Nephron progenitor cell (in vitro differentiated cells): ENCODE results near the gene RRAS.

Experiments used
- DNase-seq: peaks from one replicate; pipeline ENCODE4 v3.0.0; 2021
- H3K27ac Mint-ChIP-seq: 2 replicates; pipeline ENCODE4 v1.8.0; 2021; ENCODE audit warnings: mild to moderate bottlenecking, moderate library complexity, mixed read lengths
- H3K27me3 Mint-ChIP-seq: 2 replicates; pipeline ENCODE4 v1.8.0; 2021; ENCODE audit warnings: mild to moderate bottlenecking, low read depth, mixed read lengths; ENCODE audit not compliant: poor library complexity
- H3K36me3 Mint-ChIP-seq: 2 replicates; pipeline ENCODE4 v1.8.0; 2021; ENCODE audit warnings: low read depth, mixed read lengths
- H3K4me1 Mint-ChIP-seq: 2 replicates; pipeline ENCODE4 v1.8.0; 2021; ENCODE audit warnings: mixed read lengths
- H3K4me3 Mint-ChIP-seq: 2 replicates; pipeline ENCODE4 v1.8.0; 2021; ENCODE audit warnings: mild to moderate bottlenecking, moderate library complexity, mixed read lengths
- H3K9me3 Mint-ChIP-seq: 2 replicates; pipeline ENCODE4 v1.8.0; 2021; ENCODE audit warnings: mild to moderate bottlenecking, moderate library complexity, mixed read lengths
- TF ChIP-seq, protein P1 (sequence below): fragments of 200-600 bp; sonication (generic); IDR thresholded peaks from 2 replicates; pipeline ENCODE4 v1.5.0; 2021; ENCODE audit warnings: antibody characterized with exemption

Gene RRAS

DNA sequence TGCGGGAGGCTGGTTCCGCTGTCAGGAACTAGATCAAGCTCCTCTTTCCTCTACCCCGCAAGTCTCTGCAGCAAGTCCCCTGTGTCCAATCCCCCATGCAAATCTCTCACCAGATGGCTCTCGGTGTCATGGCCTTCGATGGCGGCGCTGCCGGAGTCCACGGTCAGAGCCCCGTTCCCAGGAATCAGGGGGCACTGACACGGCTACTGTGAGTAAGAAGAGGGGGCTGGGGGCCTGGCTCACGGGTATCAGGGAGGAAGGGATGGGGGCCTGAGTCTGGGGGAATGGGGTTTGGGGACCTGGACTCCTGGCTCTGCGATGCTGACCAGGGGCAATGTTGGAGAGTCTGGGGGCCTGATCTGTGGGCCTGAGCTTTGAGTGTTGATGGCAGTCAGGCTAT is 6.1 kb upstream of the RRAS start:
- TF ChIP-seq, protein P1, sequence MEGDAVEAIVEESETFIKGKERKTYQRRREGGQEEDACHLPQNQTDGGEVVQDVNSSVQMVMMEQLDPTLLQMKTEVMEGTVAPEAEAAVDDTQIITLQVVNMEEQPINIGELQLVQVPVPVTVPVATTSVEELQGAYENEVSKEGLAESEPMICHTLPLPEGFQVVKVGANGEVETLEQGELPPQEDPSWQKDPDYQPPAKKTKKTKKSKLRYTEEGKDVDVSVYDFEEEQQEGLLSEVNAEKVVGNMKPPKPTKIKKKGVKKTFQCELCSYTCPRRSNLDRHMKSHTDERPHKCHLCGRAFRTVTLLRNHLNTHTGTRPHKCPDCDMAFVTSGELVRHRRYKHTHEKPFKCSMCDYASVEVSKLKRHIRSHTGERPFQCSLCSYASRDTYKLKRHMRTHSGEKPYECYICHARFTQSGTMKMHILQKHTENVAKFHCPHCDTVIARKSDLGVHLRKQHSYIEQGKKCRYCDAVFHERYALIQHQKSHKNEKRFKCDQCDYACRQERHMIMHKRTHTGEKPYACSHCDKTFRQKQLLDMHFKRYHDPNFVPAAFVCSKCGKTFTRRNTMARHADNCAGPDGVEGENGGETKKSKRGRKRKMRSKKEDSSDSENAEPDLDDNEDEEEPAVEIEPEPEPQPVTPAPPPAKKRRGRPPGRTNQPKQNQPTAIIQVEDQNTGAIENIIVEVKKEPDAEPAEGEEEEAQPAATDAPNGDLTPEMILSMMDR: no peak
- H3K4me1 Mint-ChIP-seq: peaks cover 54% of the 10 kb centered on the region
- H3K4me3 Mint-ChIP-seq: no peak overlapping the region
- no peak for DNase-seq
- peaks cover 37% of the 10 kb centered on the region for H3K36me3 Mint-ChIP-seq
- no peaks in the 10 kb centered on the region for H3K27me3 Mint-ChIP-seq
- peak overlapping the region; percentile 68 for H3K27ac Mint-ChIP-seq
- H3K9me3 Mint-ChIP-seq: no peaks in the 10 kb centered on the region

GRCh38 chr19:49645592-49645991 is 5.6 kb upstream of the RRAS start:
- TF ChIP-seq, protein P1: no peak
- H3K9me3 Mint-ChIP-seq: no peaks in the 10 kb centered on the region
- DNase-seq: no peak
- H3K27ac Mint-ChIP-seq: peak overlapping the region; percentile 45
- no peak overlapping the region for H3K4me3 Mint-ChIP-seq
- H3K27me3 Mint-ChIP-seq: no peaks in the 10 kb centered on the region
- peaks cover 35% of the 10 kb centered on the region for H3K36me3 Mint-ChIP-seq
- H3K4me1 Mint-ChIP-seq: peaks cover 58% of the 10 kb centered on the region

DNA sequence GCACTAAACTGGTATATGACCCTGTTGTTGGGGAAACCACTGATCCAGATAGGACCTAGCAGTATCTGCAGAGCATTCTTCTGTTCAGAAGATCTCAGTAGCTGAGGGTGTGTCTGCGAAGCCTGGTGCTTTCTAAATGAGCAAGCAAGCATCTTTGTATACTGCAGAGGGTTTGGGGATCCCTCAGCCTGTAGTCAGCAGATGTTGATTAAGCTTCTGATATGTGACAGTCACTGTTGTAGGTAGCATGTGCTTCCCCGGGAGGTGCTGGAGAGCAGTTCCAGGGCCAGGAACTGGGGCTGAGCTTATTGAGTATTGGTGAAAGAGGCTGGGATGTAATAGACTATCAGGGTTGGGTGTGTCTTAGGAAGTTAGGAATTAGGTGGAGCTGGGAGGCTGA is 3.5 kb upstream of the RRAS start:
- Mint-ChIP-seq H3K27me3 (no peaks in the 10 kb centered on the region), H3K9me3 (no peaks in the 10 kb centered on the region), H3K4me1 (peaks cover 73% of the 10 kb centered on the region), H3K27ac (peak overlapping the region; percentile 62), H3K36me3 (peaks cover 21% of the 10 kb centered on the region), H3K4me3 (peak overlapping the region; percentile 99)
- no peak for DNase-seq
- TF ChIP-seq, protein P1: no peak

DNA sequence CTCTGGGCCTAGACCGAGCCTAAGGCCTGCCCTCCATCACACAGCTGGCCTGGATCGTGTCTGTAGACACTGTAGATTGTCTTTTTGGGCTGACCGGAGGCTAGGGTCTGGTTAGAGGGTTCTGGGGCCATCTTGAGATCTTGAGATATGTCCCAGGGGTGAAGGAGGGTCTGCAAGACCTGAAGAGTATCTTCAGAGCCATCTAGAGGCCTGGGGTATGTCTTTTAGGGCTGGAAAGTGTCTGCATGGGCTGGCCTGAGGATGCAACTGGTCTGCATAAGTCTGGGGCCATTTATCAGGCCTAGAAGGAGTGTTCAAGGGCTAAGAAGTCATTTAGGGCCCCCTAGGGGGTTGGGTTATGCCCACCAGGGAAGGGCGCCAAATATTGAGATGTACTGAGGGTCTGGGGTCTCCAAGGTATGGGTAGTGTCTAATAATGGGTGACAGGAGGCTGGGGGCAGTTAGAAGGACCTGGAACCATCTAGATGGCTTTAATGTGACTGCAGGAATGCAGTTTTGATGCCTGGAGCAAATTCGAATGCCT is 2.6 kb upstream of the RRAS start:
- no peak for DNase-seq
- Mint-ChIP-seq H3K27me3 (no peaks in the 10 kb centered on the region), H3K9me3 (no peaks in the 10 kb centered on the region), H3K4me3 (peak overlapping the region; percentile 99), H3K36me3 (peaks cover 21% of the 10 kb centered on the region), H3K4me1 (peaks cover 82% of the 10 kb centered on the region), H3K27ac (peak overlapping the region; percentile 95)
- TF ChIP-seq, protein P1: no peak

DNA sequence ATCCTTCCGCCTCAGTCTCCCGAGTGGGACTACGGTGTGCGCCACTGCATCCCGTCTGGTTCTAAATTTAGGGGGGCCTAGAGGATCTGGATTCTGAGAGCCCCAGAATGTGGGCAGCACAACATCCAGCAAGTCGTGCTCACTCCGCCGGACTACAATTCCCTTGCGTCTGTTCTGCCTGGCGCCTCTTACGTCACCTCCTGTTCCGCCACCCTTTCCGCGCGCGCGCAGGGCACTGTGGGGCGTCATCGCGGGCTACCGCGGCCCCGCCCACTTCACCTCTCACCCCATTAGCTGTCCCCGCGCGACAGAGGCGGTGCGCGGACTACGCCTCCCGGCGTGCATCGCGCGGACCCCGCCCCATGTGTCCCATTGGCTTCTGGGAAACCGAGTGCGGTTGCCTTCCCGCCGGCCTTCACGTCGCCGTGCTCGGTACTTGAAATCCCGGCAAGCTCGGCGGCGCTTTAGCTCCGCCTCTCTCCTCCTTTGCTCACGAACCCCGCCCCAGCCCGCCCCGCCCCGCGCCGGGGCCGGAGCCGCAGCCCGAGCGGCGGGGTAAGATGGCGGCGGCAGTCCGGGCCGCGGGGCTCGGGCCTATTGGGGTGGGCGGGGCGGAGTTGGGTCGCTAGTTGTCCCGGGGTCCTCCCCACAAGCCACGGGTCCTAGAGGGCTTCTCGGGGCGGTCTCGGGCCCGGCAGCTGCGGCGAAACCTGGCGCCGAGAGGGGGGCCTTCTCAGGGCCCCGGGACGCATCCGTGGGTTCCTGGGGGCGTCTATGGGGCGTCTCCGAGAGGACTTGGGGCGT is 1.9 kb upstream of the RRAS start, which contains the start of gene SCAF1:
TSS of gene SCAF1 (plus strand) at position 522 of the 804 bp plus-strand sequence. CDS start 2,818 bp downstream, outside the sequence.
- Mint-ChIP-seq H3K4me3 (peak within 1 kb of the TSS; percentile 99), H3K27ac (peak within 1 kb of the TSS; percentile 100), H3K36me3 (peaks cover 15% of the 10 kb centered on the region), H3K9me3 (no peaks in the 10 kb centered on the region), H3K4me1 (peaks cover 83% of the 10 kb centered on the region), H3K27me3 (no peaks in the 10 kb centered on the region)
- TF ChIP-seq, protein P1: no peak
- peak; percentile 98 for DNase-seq
